Loucy (cell line): ENCODE measurements around the gene ACVRL1.
A peak's percentile ranks its signal among the peaks of the same experiment; 100 is the strongest.

Experiments
- H2AFZ ChIP-seq: fragments of 200-600 bp; sonication (generic); 2 replicates; pipeline ENCODE4 v1.6.0; 2016; ENCODE audit warnings: antibody characterized with exemption, mild to moderate bottlenecking, low read length, moderate library complexity
- H3F3A ChIP-seq: fragments of 200-600 bp; 2 replicates; pipeline ENCODE4 v1.6.0; 2016; ENCODE audit warnings: antibody characterized with exemption, low read depth, mild to moderate bottlenecking
- H3K27me3 ChIP-seq: fragments of 200-600 bp; sonication (generic); 2 replicates; pipeline ENCODE4 v1.6.1; 2014; ENCODE audit warnings: low read length, mild to moderate bottlenecking; ENCODE audit not compliant: insufficient read depth, poor library complexity, severe bottlenecking
- H3K36me3 ChIP-seq: fragments of 200-600 bp; sonication (generic); 2 replicates; pipeline ENCODE4 v1.6.1; 2016; ENCODE audit warnings: low read length; ENCODE audit not compliant: insufficient read depth
- H3K4me1 ChIP-seq: fragments of 200-600 bp; sonication (generic); 2 replicates; pipeline ENCODE4 v1.5.1; 2014; ENCODE audit warnings: low read length, mild to moderate bottlenecking; ENCODE audit not compliant: insufficient read depth, poor library complexity, severe bottlenecking
- H3K4me2 ChIP-seq: fragments of 200-600 bp; sonication (generic); 2 replicates; pipeline ENCODE4 v1.6.0; 2014; ENCODE audit warnings: antibody characterized with exemption, low read length, low read depth, mild to moderate bottlenecking; ENCODE audit not compliant: poor library complexity, severe bottlenecking
- H3K4me3 ChIP-seq: fragments of 200-600 bp; sonication (generic); 2 replicates; pipeline ENCODE4 v1.5.1; 2014; ENCODE audit warnings: low read length, mild to moderate bottlenecking, mixed read lengths; ENCODE audit not compliant: poor library complexity, severe bottlenecking
- H3K79me2 ChIP-seq: fragments of 200-600 bp; sonication (generic); 2 replicates; pipeline ENCODE4 v1.6.1; 2014; ENCODE audit warnings: low read length; ENCODE audit not compliant: insufficient read depth
- H3K9ac ChIP-seq: fragments of 200-600 bp; sonication (generic); 2 replicates; pipeline ENCODE4 v1.6.0; 2014; ENCODE audit warnings: mild to moderate bottlenecking, low read depth, low read length, moderate library complexity; ENCODE audit not compliant: poor library complexity, severe bottlenecking
- H3K9me2 ChIP-seq: fragments of 200-600 bp; sonication (generic); replicated peaks from 2 replicates; pipeline ENCODE4 v1.6.1; 2016; ENCODE audit warnings: low read depth, low read length, mixed read lengths
- H3K9me3 ChIP-seq: fragments of 200-600 bp; sonication (generic); 2 replicates; pipeline ENCODE4 v1.6.1; 2014; ENCODE audit warnings: mild to moderate bottlenecking, antibody characterized with exemption, low read length, low read depth; ENCODE audit not compliant: insufficient read depth
- H4K20me1 ChIP-seq: fragments of 200-600 bp; sonication (generic); 2 replicates; pipeline ENCODE4 v1.6.0; 2014; ENCODE audit warnings: antibody characterized with exemption, low read length, mild to moderate bottlenecking; ENCODE audit not compliant: insufficient read depth, poor library complexity, severe bottlenecking
- EZH2phosphoT487 ChIP-seq: fragments of 200-600 bp; IDR thresholded peaks from 2 replicates; pipeline ENCODE4 v1.6.1; 2018; ENCODE audit warnings: antibody characterized with exemption, mild to moderate bottlenecking, moderate library complexity, borderline replicate concordance
- TF ChIP-seq, protein P1 (sequence below): fragments of 200-600 bp; sonication (generic); conservative IDR thresholded peaks from 2 replicates; pipeline ENCODE4 v1.5.1; 2014; ENCODE audit warnings: mild to moderate bottlenecking, antibody characterized with exemption, low read length

ACVRL1 gene

DNA sequence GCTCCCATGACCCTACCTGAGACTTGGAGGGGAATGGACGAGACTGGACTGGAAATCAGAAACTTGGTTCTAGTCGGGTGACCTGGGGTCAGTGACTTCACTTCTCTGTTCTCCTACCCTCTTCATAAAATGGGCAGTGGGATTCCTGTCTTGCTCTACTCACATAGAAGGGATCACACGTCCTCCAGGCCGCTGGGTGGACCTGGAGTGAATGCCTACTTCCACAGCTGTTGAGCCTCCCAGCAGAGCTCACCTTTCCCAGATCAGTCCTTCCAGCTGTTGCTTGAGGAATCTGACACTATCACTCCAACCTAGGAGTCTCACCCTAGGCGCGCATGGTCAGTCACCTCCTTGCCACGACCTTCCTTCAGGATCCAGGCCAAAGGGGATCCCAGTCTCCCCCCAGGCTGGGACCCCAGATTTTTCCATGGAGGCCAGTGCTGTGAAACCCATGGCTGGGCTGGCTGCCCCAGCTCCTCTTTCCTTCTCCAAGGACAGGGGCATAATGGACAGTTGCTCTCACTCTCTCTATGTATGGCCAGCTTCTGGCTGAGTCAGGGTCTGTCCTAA, 637 bp downstream of the ACVRL1 start:
- Histone ChIP-seq H3K36me3 (no peaks in the 10 kb centered on the region), H3K9me3 (no peaks in the 10 kb centered on the region), H3K9me2 (no peaks in the 10 kb centered on the region), H3F3A (no peaks in the 10 kb centered on the region), H3K4me3 (no peak overlapping the region), H3K4me1 (peaks cover 41% of the 10 kb centered on the region), H3K4me2 (no peak overlapping the region), H3K9ac (no peak overlapping the region), H3K27me3 (no peaks in the 10 kb centered on the region), H2AFZ (no peak overlapping the region), H4K20me1 (no peaks in the 10 kb centered on the region), H3K79me2 (no peaks in the 10 kb centered on the region)
- TF ChIP-seq EZH2phosphoT487 = no peak
- TF ChIP-seq, protein P1, sequence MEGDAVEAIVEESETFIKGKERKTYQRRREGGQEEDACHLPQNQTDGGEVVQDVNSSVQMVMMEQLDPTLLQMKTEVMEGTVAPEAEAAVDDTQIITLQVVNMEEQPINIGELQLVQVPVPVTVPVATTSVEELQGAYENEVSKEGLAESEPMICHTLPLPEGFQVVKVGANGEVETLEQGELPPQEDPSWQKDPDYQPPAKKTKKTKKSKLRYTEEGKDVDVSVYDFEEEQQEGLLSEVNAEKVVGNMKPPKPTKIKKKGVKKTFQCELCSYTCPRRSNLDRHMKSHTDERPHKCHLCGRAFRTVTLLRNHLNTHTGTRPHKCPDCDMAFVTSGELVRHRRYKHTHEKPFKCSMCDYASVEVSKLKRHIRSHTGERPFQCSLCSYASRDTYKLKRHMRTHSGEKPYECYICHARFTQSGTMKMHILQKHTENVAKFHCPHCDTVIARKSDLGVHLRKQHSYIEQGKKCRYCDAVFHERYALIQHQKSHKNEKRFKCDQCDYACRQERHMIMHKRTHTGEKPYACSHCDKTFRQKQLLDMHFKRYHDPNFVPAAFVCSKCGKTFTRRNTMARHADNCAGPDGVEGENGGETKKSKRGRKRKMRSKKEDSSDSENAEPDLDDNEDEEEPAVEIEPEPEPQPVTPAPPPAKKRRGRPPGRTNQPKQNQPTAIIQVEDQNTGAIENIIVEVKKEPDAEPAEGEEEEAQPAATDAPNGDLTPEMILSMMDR = no peak

DNA sequence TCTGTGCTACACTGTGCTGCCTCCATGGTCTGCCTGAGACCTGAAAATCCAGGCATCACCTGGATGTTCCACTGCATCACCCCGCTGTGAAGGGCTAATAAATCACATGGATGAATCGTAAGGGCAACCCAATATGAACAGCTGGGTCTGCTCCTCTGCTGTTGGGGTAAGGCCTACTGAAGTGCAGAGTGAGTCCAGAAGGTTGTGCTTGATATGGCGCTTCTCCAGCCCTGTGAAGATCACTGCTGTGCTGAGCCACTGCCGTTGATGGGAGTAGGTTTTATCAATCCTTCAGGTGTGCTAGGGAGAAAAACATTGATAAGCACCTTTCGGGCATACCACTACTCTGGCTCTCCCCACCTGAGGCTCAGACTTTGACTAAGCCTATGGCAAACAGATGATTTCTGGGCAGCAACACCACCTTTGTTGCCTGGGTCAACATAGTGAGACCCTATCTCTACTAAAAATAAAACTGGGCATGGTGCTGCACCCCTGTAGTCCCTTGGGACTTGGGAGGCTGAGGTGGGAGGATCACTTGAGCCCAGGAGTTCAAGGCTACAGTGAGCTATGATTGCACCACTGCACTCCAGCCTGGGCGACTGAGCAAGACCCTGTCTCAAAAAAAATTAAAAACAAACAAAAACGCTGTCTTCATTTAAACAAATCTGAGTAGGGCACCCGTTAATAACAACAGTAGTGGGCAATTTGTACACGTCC, 1.7 kb downstream of the ACVRL1 start:
- Histone ChIP-seq H4K20me1 (no peaks in the 10 kb centered on the region), H2AFZ (no peak overlapping the region), H3K9me3 (no peaks in the 10 kb centered on the region), H3K4me1 (peaks cover 41% of the 10 kb centered on the region), H3K4me3 (no peak overlapping the region), H3K79me2 (no peaks in the 10 kb centered on the region), H3K27me3 (no peaks in the 10 kb centered on the region), H3K36me3 (no peaks in the 10 kb centered on the region), H3K4me2 (no peak overlapping the region), H3K9ac (no peak overlapping the region), H3F3A (no peaks in the 10 kb centered on the region), H3K9me2 (no peaks in the 10 kb centered on the region)
- no peak for TF ChIP-seq EZH2phosphoT487
- TF ChIP-seq, protein P1 = no peak

DNA sequence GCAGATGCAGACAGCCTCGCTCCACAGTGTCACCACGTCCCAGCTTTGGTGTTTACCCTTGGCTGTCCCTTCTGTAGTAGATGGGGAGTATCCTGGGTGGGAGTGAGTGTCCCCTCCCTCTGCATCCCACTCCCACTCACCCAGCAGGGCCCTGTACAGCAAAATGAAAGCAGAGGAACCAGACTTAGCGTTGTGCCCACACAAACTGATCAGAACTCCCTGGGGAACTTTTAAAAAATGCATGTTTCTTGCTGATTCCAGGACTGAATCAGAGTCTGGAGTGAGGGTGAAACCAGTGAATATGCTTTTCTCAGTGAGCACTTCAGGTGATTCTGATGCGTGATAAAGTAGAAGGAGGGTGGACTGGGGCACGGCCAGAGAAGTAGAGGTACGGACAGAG, 2.9 kb downstream of the ACVRL1 start:
- no peaks in the 10 kb centered on the region for H3K36me3 ChIP-seq
- peak overlapping the region; percentile 28; the same call in 1 of the 2 replicates for H2AFZ ChIP-seq
- H3K4me1 ChIP-seq = peaks cover 41% of the 10 kb centered on the region
- no peaks in the 10 kb centered on the region for H3K9me2 ChIP-seq
- H3K4me2 ChIP-seq = peak overlapping the region; percentile 53
- no peaks in the 10 kb centered on the region for H3K79me2 ChIP-seq
- peak overlapping the region; percentile 47 for H3K9ac ChIP-seq
- H4K20me1 ChIP-seq = no peaks in the 10 kb centered on the region
- TF ChIP-seq, protein P1 = no peak
- TF ChIP-seq EZH2phosphoT487 = no peak
- no peaks in the 10 kb centered on the region for H3K9me3 ChIP-seq
- H3K4me3 ChIP-seq = no peak overlapping the region
- H3K27me3 ChIP-seq = no peaks in the 10 kb centered on the region
- H3F3A ChIP-seq = no peaks in the 10 kb centered on the region
